ENCODE results near the gene MTMR3.
A peak's percentile ranks its signal among the peaks of the same experiment; 100 is the strongest.

MTMR3 gene

DNA sequence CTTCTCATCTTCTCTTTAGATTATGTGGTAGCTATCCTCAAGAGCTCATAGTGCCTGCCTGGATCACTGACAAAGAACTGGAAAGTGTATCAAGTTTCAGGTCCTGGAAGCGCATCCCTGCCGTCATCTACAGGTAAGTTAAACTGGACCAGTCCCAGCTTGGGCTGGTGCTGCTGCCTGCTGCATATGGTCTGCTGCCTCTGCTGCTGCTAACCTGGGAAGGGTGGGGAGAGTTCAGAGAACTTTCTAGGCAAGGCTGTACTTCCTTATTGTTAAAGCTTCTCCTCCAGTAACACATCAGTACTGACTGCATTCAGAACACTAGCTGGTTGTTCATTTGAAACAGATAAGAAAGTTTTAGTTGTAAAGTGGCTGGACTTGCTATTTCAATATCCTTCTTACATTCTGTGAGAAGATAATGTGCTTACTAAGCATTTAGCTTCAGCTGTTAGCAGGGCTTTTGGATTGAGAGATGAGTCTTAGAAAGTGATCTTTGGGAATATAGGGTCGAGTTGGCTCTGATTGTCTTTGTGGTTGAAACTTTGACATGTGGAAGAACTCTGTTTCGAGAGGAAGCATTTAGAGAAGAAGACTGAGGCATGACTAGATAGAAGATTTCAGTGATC is 120.0 kb downstream of the MTMR3 start:
- no peak for DNase-seq (ENCODE audit: low spot score)

DNA sequence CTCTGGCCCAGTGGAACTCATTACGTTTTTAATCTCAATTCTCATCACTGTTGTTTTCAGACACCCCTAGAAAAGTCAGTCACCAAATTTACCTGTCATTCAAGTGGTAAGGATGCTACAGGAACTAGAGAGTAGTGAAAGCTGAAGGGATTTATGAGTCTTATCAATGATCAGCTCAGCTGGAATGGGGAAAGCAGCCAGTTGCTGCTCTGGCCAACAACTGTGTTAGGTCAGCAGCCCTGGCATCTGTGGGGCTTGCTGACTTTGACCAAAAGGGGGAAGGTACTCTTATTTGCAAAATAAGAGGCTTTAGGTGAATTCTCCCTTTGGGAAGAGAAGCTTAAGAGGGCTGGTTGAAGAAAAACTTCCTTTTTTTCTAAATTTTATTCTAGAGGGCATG is 121.1 kb downstream of the MTMR3 start:
- DNase-seq (ENCODE audit: low spot score), result no peak

DNA sequence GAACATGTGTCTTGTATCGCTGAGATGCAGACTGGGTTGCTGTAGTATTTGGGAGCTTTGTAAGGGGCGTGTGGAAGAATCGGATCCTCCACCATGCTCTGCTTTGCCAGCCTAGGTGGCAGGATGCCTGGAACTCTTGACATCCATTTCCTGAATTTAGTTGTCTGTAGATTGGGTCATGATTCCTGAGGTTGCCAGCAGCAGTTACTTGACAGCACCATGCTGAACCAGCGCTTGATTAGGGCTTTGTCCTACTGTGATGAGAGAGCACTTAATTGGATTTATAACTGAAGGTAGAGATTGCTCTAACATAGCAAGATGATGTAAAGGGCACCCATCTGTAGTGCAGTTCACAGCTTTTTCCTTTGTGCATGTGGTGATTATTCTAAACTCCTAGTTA is 121.7 kb downstream of the MTMR3 start:
- DNase-seq (ENCODE audit: low spot score), result no peak

DNA sequence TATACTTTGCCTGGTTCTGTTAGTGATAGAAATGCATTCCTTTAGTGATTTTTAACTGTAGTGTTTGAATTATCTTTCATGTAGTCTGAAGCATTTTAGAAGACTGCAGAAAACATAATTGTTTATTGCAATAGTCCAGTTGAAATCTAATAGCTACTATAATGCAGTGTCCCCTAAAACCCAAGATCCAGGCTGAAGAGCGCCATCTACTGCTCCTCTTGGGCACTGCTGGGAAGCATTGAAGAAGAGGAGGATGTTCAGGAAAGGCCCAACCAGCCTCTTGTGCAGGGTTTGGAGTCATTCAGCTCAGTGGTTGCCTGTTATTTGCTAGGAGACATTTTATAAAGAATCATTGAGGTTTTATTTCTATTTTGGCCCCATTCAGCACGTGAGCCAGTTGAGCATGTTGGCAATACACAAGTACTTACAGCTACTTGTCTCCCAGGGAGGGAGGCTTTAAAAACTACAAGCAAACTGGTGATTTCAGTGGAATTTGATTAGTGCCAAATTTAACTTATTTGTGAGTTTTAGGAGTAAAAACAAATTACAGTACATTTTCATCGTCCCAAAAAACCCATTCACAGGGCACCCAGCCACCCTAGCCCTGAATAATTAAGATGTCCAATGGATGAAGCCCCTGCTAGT is 122.4 kb downstream of the MTMR3 start:
- peak; percentile 65 for DNase-seq (ENCODE audit: low spot score)

DNA sequence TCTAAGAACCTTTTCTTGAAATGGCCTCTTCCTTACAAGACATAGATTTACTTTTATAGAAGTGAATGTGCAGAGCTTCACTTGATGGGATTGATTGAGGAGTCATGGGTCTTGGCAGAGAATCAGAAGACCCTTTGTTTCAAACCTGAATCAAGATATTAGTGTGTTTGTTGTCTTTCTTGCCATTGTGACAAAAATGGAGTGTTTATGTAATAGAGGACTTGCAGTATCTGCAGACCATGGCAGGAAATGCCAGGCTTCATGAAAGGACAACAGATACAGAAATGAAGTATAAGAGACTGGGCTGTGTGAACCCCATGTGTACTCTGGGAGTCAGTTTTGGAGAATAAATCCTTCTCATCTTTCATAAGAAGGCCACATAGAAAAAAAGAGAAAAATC is 124.4 kb downstream of the MTMR3 start:
- no peak for DNase-seq (ENCODE audit: low spot score)

DNA sequence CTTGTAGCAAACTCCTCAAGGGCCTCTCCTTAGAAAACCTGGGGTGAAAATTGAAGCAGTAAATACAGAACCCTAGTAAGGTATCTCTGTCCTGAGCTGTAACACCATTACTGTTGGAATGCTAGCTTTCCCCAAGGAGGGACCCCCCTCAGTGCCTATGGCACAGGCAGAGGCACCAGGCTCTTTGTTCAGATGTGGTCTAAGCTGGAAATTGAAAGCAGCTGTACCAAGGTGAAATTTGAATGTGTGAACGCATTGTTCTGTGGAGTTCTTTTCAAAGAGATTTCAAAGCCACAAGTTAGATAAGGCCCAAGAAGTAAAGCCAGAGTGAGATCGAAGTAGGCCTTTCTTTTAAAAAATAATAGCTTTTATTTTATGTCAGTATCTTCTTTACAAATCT is 125.4 kb downstream of the MTMR3 start:
- DNase-seq (ENCODE audit: low spot score), result no peak

DNA sequence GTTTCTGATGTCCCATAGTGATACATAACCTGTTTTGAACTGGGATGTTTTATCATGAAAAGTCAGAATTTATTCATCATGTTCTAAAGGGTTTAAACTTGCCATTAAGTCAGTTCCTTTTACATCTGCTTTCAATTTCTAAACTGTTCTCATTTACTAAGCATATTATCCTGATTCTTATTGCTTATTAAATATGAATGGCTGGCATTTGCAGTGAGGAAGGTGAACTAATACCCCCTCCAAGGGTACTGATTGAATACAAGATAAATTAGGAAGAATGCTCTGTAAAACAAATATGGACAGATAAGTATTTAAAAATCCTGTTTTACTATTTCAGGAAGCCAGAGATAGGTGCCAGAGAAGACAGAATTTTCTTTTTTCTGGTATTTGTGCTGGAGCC is 126.5 kb downstream of the MTMR3 start:
- no peak for DNase-seq (ENCODE audit: low spot score)

DNA sequence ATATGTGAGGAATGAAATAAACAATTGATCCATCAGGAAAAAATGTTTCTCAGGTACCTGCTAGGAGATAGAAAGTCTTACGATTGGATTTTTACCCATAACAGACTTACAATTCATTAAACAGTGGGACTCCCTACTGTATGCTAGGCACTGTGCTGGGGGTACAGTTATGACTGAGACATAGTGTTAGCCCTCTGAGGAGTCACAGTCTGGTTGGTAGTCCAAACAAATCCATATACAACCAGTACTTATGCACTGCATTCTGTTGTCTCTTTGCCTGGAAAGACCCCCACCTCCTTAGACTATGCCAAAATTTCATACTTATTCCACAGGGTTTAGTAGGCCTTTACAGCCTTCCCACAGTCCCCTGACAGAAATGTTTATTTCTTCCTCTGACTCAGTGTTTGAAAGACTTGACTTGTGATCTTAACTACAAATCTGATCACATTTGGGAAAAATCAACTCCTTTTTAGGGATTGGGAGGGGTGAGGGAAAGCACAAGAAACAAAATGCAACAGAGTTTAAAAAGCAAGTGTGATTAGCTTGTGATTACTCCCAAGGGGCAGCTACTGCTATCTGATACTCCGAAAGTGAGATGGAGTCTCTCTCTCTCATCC is 127.9 kb downstream of the MTMR3 start:
- DNase-seq (ENCODE audit: low spot score), result no peak

DNA sequence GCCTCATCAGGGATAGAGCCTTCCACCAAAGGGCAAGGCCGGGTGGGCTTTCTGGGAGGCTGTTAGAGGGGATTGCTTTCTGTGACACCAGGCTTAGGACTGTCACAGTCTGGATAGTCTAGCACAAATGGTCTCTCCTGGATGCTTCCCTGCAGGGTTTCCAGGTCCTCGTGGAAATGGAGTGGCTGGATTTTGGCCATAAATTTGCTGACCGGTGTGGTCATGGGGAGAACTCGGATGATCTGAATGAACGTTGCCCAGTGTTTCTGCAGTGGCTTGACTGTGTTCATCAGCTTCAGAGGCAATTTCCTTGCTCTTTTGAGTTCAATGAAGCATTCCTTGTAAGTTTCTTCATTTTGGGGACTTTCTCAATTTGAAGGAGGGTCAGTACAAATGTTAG is 130.2 kb downstream of the MTMR3 start:
- DNase-seq (ENCODE audit: low spot score), result no peak

DNA sequence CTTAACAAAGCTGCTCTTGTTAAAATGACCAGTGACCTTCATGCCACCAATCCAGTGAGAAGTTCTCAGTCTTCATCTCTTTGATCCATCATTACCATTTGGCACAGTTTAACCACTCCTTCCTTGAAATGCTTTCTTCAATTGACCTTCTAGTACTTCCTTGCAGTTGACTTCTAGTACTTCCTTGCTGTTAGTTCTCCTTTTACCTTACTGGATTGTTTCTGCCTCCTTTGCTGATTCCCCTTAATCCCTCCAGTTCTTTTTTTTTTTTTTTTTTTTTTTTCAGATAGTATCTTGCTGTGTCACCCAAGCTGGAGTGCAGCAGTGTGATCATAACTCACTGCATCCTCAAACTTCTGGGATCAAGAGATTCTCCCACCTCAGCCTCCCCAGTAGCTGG is 131.3 kb downstream of the MTMR3 start:
- no peak for DNase-seq (ENCODE audit: low spot score)

DNA sequence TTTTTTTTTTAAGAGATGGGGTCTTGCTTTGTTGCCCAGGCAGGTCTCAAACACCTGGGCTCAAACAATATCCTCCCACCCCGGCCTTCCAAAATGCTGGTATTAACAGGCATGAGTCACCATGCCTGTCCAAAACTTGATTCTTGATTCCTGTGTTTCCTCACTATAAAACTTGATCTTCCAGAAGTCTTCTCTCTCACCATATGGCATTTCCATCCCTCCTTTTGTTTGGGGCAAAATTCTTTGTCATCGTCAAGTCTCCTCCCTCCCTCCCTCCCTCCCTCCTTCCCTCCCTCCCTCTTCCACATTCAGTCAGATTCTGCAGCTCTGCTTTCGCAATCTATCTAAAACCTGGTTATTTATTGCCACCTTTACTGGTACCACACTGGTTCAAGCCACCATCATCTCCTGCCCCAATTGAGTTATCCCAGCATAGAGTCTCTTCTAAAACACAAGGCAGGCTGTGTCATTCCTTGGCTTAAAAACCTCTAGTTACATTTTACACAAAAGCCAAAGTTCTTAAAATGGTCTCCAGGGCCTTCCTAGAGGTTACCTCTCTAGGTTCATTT is 132.3 kb downstream of the MTMR3 start:
- no peak for DNase-seq (ENCODE audit: low spot score)

DNA sequence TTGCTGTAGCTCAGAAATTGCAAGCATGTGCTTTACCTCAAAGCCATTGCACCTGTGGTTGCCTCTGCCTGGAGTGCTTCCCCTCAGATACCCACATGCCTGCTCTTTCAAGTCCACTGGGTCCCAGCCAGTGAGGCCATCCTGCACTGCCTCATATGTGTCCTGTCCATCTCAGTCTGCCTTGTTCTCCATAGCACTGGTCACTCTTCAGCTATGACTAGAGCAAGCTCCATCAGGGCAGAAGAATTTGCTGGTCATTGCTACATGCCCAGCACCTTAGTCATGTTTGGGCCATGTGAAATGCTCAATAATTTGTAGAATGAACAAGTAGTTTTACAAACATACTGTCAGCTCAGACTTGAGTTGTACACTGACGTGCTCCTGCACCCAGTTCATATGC is 132.9 kb downstream of the MTMR3 start:
- DNase-seq (ENCODE audit: low spot score), result no peak

DNA sequence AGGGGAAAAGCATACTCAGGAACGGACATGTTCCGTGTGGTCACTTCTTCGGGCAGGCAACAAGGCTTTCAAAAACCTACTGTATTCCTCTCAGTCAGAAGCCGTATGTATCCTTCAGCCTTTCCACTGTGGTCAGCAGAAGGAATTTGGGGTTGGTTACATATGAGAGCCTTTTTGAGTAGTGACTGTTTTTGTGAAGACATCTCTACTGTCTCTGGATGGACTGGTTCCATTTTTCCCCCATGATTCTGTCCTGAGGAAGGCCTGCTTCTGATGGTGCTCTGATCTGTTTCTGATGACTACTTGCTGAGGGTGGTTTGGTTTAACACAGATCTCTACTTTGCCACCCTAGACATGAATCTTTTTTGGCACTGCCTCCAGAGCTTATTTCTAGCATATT is 133.6 kb downstream of the MTMR3 start:
- DNase-seq (ENCODE audit: low spot score), result no peak

DNA sequence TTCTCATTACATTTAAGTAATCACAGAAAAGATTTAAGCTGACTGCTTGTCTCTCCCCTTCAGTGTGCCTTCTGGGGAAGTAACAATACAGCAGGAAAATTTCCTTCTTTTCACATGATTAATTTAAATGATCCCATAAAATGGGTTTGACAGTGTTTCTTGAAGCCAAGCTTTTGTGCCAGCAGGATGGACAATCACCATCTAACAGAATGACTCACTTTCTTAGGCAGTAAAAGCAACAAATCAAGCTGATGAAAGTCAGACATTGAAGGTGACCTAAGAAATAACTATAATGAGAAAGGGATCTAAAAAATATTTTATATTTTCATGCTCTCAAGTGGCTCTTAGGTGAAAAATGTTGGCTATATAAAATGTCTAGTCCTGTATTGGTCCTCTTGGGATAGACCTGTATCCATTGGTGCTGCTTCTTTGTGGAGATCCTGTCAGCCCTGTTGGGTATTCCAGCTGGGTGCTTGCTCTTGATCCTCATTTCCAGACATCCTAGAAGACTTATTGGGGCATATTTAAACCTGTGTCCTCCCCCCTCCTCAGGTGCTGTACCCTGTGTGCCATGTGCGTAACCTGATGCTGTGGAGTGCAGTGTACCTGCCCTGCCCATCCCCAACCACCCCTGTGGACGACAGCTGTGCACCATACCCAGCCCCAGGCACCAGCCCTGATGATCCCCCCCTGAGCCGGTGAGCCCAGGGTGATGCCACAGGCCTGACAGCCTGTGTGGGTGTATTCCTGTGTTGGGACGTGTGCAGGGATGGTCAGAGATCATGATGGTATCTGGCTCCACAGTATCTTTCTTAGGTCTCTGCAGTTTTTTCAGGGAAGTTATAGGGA is 134.6 kb downstream of the MTMR3 start:
- DNase-seq (ENCODE audit: low spot score), result no peak

DNA sequence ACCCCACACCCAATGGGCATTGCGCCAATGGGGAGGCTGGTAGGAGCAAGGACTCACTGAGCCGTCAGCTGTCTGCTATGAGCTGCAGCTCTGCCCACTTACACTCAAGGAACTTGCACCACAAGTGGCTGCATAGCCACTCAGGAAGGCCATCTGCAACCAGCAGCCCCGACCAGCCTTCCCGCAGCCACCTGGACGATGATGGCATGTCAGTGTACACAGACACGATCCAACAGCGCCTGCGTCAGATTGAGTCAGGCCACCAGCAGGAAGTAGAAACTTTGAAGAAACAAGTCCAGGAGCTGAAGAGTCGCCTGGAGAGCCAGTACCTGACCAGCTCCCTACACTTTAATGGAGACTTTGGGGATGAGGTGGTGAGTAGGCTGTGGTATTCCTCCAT is 137.5 kb downstream of the MTMR3 start:
- no peak for DNase-seq (ENCODE audit: low spot score)

DNA sequence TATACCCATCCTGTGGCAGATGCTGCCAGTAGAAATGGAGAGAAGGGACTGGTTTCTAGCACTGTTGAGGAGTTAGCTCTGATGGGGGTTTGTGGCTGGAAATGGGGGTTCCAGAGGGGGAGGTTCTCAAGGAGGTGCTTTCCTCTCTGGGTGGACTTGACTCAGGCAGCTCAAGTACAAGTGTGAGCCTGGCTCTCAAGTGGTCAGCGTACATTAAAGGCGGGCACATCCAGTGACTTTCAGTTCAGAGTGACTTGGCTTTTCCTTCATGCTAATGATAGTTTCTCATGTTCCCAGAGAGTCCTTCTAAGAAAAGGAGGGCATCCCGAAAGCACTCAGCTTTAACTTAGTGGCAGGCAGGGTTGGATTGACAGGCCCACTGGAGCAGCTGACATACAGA is 138.4 kb downstream of the MTMR3 start:
- DNase-seq (ENCODE audit: low spot score), result no peak

DNA sequence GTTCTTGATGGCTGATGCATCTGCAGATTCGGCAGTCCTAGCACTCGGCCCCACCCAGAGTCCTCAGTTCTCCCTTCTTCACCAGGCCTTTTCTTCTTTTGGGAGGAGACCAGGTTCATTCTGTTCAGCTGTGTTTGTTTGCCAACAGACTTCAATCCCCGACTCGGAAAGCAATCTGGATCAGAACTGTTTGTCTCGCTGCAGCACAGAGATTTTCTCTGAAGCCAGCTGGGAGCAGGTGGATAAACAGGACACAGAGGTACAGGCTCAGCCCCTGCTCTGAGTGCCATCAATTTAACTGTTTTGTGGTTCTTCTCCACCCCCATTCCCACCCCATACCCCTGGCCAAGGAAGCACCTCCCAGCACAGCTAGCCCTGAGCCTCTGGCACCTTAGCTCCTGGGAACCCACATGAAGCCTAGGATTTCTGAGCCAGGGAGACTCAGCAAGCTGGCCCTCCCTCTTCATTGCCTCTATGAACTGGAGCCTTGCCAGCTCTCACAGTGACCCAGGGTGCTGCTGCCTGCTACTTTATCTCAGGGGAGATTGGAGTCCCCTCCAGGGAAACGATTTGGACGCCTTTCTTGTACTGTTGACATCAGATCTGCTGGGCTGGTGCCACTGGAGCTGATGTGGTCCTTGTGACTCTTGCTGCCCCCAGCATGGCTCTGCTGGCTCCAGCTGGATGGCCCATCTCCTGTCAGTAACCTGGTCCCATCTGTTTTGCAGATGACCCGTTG is 139.1 kb downstream of the MTMR3 start:
- no peak for DNase-seq (ENCODE audit: low spot score)

DNA sequence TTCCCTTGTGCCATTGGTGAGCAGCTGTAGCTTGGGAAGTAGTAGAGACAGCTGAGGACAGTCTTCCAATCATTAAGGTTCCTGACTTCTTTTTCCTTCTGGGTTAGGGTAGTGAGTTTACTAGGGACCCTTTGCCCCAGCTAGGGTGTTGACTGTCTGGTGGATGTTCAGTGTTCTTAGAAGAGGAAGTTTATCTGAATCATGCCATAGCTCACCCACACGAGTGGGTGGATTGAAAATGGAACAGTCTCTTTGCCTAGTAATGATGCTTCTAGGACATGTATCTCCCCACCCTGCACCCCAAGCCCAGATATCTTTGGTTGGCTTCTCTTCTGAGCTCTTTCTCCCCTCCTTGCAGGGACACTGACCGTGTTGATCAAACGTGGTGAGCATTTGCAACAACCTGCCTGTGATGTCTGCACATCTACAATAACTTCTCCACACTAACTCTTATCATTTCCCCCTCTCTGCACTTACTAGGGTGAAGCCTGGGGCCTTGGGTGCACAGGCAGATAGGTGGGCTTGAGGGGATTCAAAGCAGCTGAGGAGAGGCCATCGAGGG is 140.2 kb downstream of the MTMR3 start:
- no peak for DNase-seq (ENCODE audit: low spot score)

DNA sequence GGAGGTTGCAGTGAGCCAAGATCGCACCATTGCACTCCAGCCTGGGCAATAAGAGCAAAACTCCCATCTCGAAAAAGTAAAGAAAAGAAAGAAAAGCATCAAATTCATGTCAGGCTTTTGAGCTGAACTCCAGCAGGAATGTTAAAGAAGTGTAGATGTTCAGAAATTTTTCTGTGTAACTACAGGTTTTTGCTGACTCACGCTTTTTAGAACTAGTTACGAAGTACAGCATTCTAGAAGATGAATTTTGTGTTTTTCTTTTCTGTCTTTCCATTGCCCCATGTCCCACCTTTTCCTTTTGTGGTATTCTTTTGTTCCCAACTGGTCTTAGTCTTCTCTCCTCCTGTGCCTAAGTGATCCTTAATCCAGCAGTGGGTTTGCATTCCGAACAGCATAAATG is 141.3 kb downstream of the MTMR3 start:
- no peak for DNase-seq (ENCODE audit: low spot score)

DNA sequence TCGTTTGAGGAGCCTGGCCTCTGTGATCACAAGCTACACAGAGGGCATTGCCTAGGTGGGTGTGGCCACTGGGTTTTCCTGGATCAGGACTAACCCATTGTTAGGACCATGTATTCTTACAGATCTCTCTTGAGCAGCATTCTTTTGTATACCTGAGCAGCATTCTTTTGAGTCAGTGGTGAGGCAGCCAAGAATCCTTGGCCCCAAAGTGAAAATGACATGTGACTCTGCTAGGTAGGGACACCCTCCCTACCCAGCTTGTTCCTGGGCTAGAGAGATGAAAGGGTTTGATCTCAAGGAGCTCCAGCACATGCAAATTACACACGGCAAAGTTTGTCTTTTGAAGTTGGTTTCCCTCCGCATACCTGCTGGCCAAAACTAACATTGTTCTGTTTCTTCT is 142.2 kb downstream of the MTMR3 start:
- no peak for DNase-seq (ENCODE audit: low spot score)

DNA sequence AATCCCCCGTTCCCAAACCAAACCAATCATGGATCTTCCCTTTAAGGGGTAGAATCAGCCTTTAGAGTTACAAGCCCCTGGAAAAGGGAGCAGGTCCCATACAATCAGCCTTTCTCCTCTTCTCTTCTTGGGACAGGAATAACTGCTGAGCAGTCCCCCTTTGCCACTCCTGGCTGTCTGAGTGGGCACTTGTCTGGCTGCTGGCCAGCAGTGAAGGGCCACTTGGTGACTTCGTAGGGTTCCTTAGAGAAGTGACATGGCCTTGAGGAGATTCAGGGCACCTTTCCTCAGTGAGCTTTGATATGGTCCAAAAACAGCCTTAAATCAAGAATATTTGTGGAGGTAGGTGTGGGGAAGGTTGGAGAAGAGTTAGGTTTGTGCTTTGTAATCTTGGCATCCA is 143.8 kb downstream of the MTMR3 start:
- DNase-seq (ENCODE audit: low spot score), result no peak

DNA sequence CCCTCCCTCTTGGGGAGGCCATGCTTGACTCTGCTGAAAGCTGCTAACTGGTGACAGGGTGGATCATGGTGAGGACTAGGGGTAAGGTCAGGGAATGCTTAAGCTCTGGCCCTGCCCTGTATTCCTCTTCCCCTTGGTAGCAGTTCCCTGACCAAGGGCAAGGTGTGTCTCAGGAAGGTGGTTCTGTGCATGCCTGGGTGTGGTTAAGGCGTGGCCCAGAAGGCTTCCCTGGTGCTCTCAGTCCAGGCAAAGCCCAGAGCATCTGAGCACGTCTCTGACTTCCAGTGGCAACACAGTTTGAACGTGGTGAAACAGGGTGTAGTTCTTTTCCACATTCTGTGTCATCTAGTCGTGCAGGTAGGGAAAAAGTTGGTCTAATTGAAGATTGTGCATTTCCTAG is 144.2 kb downstream of the MTMR3 start:
- DNase-seq (ENCODE audit: low spot score), result no peak

All from HuH-7 (cell line).